ENCODE data around the gene NOP53.

Gene NOP53

DNA sequence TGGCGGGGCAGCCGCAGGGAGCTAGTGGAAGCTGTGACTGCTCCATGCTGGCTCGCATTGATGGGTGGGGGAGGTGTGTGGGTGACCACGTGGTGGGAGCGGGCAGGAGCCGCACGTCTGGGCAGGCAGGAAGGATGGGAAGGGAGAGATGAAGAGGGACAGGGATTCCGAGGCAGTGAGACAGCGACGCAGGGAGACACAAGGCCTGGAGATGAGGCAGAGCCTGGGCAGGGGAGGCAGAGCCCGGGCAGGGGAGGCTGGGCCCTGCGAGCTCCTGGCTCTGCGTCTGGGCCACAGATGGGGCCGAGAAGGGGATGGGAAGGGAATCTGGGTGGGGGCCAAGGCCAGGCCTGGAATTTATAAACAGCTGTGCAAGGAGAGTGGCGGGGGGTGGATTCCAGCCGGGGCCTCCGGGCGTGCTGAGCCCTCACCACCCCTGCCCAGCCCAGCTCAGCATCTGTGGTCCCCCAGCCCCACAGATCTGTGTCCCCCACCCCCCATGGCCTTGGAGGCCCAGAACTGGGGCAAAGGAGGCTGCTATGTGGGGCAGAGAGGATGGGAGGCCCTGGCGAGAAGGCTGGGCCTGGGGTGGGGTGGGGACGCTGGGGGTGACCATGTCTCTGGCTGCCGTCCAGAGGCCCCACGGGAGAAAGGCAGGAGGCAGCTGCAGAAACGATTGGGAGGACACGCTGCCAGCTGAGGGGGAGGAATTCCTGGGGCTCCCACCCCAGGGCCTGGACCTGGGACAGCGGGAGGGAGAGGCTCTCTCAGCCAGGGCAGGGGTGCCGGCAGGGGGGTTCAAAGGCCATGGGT, 26.1 kb upstream of the NOP53 start (continued):
- TF ChIP-seq RBAK (tag by site-specific recombination; IDR thresholded peaks at IDR 0.05) (no peak), ZNF610 (tag by site-specific recombination; IDR thresholded peaks at IDR 0.05; ENCODE audit: borderline replicate concordance) (no peak), MYNN (tag by site-specific recombination; IDR thresholded peaks at IDR 0.05; ENCODE audit: borderline replicate concordance) (no peak), ZNF529 (tag by site-specific recombination; IDR thresholded peaks at IDR 0.05; ENCODE audit: insufficient replicate concordance) (no peak), YY1 (tag by site-specific recombination; IDR thresholded peaks at IDR 0.05) (no peak), ZNF202 (tag by site-specific recombination; IDR thresholded peaks at IDR 0.05; ENCODE audit: borderline replicate concordance) (no peak), MZF1 (tag by site-specific recombination; IDR thresholded peaks at IDR 0.05; ENCODE audit: borderline replicate concordance) (no peak), ZNF2 (tag by site-specific recombination; IDR thresholded peaks at IDR 0.05) (no peak), ZNF777 (tag by site-specific recombination; IDR thresholded peaks at IDR 0.05; ENCODE audit: borderline replicate concordance) (no peak), ZNF776 (tag by site-specific recombination; IDR thresholded peaks at IDR 0.05; ENCODE audit: borderline replicate concordance) (no peak), ZNF19 (tag by site-specific recombination; IDR thresholded peaks at IDR 0.05; ENCODE audit: low read depth) (no peak), TRIM28 (IDR thresholded peaks at IDR 0.05; ENCODE audit: borderline replicate concordance, low read length) (no peak), ZNF585B (tag by site-specific recombination; IDR thresholded peaks at IDR 0.05) (no peak), ZNF214 (tag by site-specific recombination; IDR thresholded peaks at IDR 0.05; ENCODE audit: borderline replicate concordance) (no peak), OVOL3 (tag by site-specific recombination; IDR thresholded peaks at IDR 0.05) (no peak), ZNF626 (tag by site-specific recombination; IDR thresholded peaks at IDR 0.05) (no peak), ZBTB8A (tag by site-specific recombination; IDR thresholded peaks at IDR 0.05) (peak; percentile 43), ZBTB1 (tag by site-specific recombination; IDR thresholded peaks at IDR 0.05) (no peak), ZNF560 (tag by site-specific recombination; IDR thresholded peaks at IDR 0.05; ENCODE audit: borderline replicate concordance) (no peak), ZNF658 (tag by site-specific recombination; IDR thresholded peaks at IDR 0.05) (no peak), ZNF132 (tag by site-specific recombination; IDR thresholded peaks at IDR 0.05; ENCODE audit: borderline replicate concordance) (no peak), ZSCAN30 (tag by site-specific recombination; IDR thresholded peaks at IDR 0.05) (no peak), BCL11B (tag by site-specific recombination; IDR thresholded peaks at IDR 0.05; ENCODE audit: low read depth) (no peak), ZNF266 (tag by site-specific recombination; IDR thresholded peaks at IDR 0.05; ENCODE audit: low read depth) (no peak), GLI4 (tag by site-specific recombination; IDR thresholded peaks at IDR 0.05) (no peak), ZNF76 (tag by site-specific recombination; IDR thresholded peaks at IDR 0.05; ENCODE audit: borderline replicate concordance, low read depth) (0 out of 2 replicates have a peak, but pooled peaks have one; percentile 35)
- TF ChIP-seq, protein P1, sequence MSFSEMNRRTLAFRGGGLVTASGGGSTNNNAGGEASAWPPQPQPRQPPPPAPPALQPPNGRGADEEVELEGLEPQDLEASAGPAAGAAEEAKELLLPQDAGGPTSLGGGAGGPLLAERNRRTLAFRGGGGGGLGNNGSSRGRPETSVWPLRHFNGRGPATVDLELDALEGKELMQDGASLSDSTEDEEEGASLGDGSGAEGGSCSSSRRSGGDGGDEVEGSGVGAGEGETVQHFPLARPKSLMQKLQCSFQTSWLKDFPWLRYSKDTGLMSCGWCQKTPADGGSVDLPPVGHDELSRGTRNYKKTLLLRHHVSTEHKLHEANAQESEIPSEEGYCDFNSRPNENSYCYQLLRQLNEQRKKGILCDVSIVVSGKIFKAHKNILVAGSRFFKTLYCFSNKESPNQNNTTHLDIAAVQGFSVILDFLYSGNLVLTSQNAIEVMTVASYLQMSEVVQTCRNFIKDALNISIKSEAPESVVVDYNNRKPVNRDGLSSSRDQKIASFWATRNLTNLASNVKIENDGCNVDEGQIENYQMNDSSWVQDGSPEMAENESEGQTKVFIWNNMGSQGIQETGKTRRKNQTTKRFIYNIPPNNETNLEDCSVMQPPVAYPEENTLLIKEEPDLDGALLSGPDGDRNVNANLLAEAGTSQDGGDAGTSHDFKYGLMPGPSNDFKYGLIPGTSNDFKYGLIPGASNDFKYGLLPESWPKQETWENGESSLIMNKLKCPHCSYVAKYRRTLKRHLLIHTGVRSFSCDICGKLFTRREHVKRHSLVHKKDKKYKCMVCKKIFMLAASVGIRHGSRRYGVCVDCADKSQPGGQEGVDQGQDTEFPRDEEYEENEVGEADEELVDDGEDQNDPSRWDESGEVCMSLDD (tag by site-specific recombination; IDR thresholded peaks at IDR 0.05), result no peak
- TF ChIP-seq, protein P2, sequence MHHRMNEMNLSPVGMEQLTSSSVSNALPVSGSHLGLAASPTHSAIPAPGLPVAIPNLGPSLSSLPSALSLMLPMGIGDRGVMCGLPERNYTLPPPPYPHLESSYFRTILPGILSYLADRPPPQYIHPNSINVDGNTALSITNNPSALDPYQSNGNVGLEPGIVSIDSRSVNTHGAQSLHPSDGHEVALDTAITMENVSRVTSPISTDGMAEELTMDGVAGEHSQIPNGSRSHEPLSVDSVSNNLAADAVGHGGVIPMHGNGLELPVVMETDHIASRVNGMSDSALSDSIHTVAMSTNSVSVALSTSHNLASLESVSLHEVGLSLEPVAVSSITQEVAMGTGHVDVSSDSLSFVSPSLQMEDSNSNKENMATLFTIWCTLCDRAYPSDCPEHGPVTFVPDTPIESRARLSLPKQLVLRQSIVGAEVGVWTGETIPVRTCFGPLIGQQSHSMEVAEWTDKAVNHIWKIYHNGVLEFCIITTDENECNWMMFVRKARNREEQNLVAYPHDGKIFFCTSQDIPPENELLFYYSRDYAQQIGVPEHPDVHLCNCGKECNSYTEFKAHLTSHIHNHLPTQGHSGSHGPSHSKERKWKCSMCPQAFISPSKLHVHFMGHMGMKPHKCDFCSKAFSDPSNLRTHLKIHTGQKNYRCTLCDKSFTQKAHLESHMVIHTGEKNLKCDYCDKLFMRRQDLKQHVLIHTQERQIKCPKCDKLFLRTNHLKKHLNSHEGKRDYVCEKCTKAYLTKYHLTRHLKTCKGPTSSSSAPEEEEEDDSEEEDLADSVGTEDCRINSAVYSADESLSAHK (tag by site-specific recombination; IDR thresholded peaks at IDR 0.05), result no peak
- TF ChIP-seq, protein P3, sequence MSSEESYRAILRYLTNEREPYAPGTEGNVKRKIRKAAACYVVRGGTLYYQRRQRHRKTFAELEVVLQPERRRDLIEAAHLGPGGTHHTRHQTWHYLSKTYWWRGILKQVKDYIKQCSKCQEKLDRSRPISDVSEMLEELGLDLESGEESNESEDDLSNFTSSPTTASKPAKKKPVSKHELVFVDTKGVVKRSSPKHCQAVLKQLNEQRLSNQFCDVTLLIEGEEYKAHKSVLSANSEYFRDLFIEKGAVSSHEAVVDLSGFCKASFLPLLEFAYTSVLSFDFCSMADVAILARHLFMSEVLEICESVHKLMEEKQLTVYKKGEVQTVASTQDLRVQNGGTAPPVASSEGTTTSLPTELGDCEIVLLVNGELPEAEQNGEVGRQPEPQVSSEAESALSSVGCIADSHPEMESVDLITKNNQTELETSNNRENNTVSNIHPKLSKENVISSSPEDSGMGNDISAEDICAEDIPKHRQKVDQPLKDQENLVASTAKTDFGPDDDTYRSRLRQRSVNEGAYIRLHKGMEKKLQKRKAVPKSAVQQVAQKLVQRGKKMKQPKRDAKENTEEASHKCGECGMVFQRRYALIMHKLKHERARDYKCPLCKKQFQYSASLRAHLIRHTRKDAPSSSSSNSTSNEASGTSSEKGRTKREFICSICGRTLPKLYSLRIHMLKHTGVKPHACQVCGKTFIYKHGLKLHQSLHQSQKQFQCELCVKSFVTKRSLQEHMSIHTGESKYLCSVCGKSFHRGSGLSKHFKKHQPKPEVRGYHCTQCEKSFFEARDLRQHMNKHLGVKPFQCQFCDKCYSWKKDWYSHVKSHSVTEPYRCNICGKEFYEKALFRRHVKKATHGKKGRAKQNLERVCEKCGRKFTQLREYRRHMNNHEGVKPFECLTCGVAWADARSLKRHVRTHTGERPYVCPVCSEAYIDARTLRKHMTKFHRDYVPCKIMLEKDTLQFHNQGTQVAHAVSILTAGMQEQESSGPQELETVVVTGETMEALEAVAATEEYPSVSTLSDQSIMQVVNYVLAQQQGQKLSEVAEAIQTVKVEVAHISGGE (tag by site-specific recombination; conservative IDR thresholded peaks at IDR 0.05; ENCODE audit: low read depth), result no peak
- TF ChIP-seq, protein P4, sequence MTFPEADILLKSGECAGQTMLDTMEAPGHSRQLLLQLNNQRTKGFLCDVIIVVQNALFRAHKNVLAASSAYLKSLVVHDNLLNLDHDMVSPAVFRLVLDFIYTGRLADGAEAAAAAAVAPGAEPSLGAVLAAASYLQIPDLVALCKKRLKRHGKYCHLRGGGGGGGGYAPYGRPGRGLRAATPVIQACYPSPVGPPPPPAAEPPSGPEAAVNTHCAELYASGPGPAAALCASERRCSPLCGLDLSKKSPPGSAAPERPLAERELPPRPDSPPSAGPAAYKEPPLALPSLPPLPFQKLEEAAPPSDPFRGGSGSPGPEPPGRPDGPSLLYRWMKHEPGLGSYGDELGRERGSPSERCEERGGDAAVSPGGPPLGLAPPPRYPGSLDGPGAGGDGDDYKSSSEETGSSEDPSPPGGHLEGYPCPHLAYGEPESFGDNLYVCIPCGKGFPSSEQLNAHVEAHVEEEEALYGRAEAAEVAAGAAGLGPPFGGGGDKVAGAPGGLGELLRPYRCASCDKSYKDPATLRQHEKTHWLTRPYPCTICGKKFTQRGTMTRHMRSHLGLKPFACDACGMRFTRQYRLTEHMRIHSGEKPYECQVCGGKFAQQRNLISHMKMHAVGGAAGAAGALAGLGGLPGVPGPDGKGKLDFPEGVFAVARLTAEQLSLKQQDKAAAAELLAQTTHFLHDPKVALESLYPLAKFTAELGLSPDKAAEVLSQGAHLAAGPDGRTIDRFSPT (tag by site-specific recombination; IDR thresholded peaks at IDR 0.05), result no peak
